ENCODE data around the gene A1BG. TPM values are rescaled to one million over a fixed set of nuclear protein-coding genes. Genes with fewer than 3 reads are reported as not detected.
A peak's percentile ranks its signal among the peaks of the same experiment; 100 is the strongest.

Gene A1BG
- total and polyA plus RNA-seq, 2 of the 8 experiments (the other 6 are each of a cell fraction or from before 2014, with no cell fraction given) = 20.8 to 69.6 TPM

- no peaks in the 10 kb centered on the region for H3K27me3 ChIP-seq (replicated peaks in 1 of 4; ENCODE audit: control insufficient read depth in 3 of 4, extremely low read depth in 1 of 4, insufficient read depth in 3 of 4, low read length in 3 of 4)
- H3K4ac ChIP-seq (replicated peaks; ENCODE audit: insufficient read length, low read depth, low read length) = no peak overlapping the region
- WGBS, 2 experiments (ENCODE audit: extremely low coverage in 1 of 2, insufficient coverage in 1 of 2, insufficient read length in 1 of 2, insufficient replicate concordance in 2 of 2, low coverage in 1 of 2, low lambda C conversion rate in 2 of 2, missing lambda C conversion rate in 1 of 2) = 97% methylated on average over 59 of the region's 94 CpGs; no CpG with 5 or more reads in 1 of the 2 experiments
- H2BK5ac ChIP-seq (ENCODE audit: low read depth, low read length) = no peak overlapping the region
- H3K9ac ChIP-seq (replicated peaks in 1 of 4; ENCODE audit: extremely low read depth in 1 of 4, low read depth in 3 of 4, low read length in 3 of 4) = no peak overlapping the region
- H3K9me3 ChIP-seq (ENCODE audit: insufficient read depth in 2 of 2, low read depth in 1 of 2, low read length in 1 of 2) = no peaks in the 10 kb centered on the region
- H4K91ac ChIP-seq (replicated peaks; ENCODE audit: insufficient read length, low read length) = no peak overlapping the region
- H2BK15ac ChIP-seq (ENCODE audit: low read length) = no peak overlapping the region
- H3K79me1 ChIP-seq (ENCODE audit: low read depth, low read length) = no peaks in the 10 kb centered on the region
- no peak overlapping the region for H3K4me2 ChIP-seq (ENCODE audit: insufficient read depth in 1 of 2, low read depth in 2 of 2, low read length in 2 of 2)
- CTCF ChIA-PET (ENCODE audit: partially characterized antibody) = interaction anchor here (0.8 to 2.7 kb wide), 6 partner anchors 9 to 135 kb away, joined by 3 to 11 read pairs (median 4); no protein-coding TSS in a partner anchor
- POLR2A ChIA-PET (ENCODE audit: partially characterized antibody) = interaction anchor here (1.1 to 2.8 kb wide), 12 partner anchors 8 to 163 kb away, joined by 3 to 14 read pairs (median 4); partner anchors contain the start of genes ZBTB45 and ZNF544
- no peak for DNase-seq (ENCODE audit: low read depth in 1 of 2, low spot score in 2 of 2)
- no peak overlapping the region; the same call in 1 of the 2 replicates for H3K27ac ChIP-seq (ENCODE audit: low read depth, low read length)
- peaks cover 0 to 6% (median under 1%) of the 10 kb centered on the region in 4 experiments; a peak in 2 of 7 replicates for H3K4me1 ChIP-seq (replicated peaks in 1 of 4; ENCODE audit: control insufficient read depth in 3 of 4, insufficient read depth in 4 of 4, low read length in 3 of 4)
- no peak overlapping the region for H2BK120ac ChIP-seq (replicated peaks; ENCODE audit: low read depth, low read length)
- no peak overlapping the region for H2BK20ac ChIP-seq (ENCODE audit: low read length)
- H4K5ac ChIP-seq (ENCODE audit: insufficient read length, low read depth, low read length) = no peak overlapping the region
- no peak overlapping the region; the same call in 1 of the 2 replicates for H3K18ac ChIP-seq (ENCODE audit: extremely low read depth, low read length)
- no peaks in the 10 kb centered on the region for H3K79me2 ChIP-seq (ENCODE audit: control insufficient read depth in 1 of 2, insufficient read depth in 2 of 2, low read length in 2 of 2)
- no peak overlapping the region for H2AFZ ChIP-seq (ENCODE audit: low read length)
- H3K4me3 ChIP-seq (ENCODE audit: extremely low read depth in 1 of 4, insufficient read depth in 2 of 4, low read depth in 3 of 4, low read length in 4 of 4) = no peak overlapping the region
- no peaks in the 10 kb centered on the region for H3K36me3 ChIP-seq (ENCODE audit: control insufficient read depth in 2 of 4, insufficient read depth in 4 of 4, low read length in 3 of 4)
- no peaks in the 10 kb centered on the region for H3K23me2 ChIP-seq (ENCODE audit: low read depth, low read length)
- H3K56ac ChIP-seq (replicated peaks; ENCODE audit: insufficient read length, low read depth, low read length) = no peak overlapping the region
- no peak overlapping the region for H3K23ac ChIP-seq (ENCODE audit: insufficient read length)
- H3K14ac ChIP-seq (ENCODE audit: insufficient read length) = no peak overlapping the region
- peaks cover 0 to 3% of the 10 kb centered on the region in 2 experiments for H4K20me1 ChIP-seq (replicated peaks in 1 of 2; ENCODE audit: control insufficient read depth in 1 of 2, insufficient read depth in 2 of 2, low read length in 2 of 2)
- no peak for FAIRE-seq
- H2AK5ac ChIP-seq (ENCODE audit: low read depth, low read length) = no peak overlapping the region
- H4K8ac ChIP-seq (ENCODE audit: extremely low read depth, insufficient read depth, low read length) = no peak overlapping the region; the same call in 1 of the 2 replicates
- peak overlapping the region; percentile 9; the same call in 1 of the 2 replicates for H2BK12ac ChIP-seq (ENCODE audit: low read depth, low read length)
Measured at GRCh38 chr19:58355908-58356765, 2.8 kb upstream of the A1BG start.
